ENCODE data around the gene MPDZ.

The MPDZ gene

DNA sequence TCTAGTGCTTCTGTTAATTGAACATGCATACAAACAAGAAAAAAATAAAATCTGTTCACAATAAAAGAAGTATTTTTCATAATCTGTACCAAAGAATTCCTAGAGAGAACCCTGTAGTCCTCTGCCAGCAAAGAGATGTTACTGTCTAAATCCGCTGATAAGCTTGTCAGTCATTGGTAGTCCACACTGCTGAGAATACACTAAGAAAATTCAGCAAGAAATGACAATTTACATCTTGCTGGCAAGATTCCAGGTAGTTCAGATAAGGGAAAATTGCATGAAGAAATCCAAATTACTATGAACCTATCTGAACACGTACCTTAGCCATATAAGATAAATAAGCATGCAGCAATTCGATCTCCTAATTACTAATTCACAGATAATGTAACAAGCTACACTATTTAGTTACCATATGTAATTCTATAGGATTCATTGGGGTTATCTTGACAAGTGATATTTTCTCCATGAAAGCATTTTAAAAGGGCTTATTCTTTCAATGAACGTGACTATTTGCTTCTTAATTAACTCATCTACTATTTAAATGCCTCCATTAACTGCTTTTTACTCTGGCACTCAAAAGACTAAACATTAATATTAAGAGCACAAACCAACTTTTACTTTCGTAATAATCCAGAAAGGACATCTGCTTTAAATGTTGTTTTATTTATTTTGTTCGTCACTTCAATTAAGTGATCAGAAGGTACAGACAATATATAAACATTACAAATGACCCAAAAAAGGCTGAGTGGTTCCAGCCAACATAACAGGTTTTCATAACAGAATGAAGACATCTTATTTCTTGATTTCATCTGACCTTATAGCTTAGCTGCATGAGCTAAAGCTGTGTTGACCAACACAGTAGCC lies 9.7 kb downstream of the MPDZ start (continued):
- TF ChIP-seq, protein P1, sequence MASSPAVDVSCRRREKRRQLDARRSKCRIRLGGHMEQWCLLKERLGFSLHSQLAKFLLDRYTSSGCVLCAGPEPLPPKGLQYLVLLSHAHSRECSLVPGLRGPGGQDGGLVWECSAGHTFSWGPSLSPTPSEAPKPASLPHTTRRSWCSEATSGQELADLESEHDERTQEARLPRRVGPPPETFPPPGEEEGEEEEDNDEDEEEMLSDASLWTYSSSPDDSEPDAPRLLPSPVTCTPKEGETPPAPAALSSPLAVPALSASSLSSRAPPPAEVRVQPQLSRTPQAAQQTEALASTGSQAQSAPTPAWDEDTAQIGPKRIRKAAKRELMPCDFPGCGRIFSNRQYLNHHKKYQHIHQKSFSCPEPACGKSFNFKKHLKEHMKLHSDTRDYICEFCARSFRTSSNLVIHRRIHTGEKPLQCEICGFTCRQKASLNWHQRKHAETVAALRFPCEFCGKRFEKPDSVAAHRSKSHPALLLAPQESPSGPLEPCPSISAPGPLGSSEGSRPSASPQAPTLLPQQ (tag by site-specific recombination; IDR thresholded peaks at IDR 0.05): peak; percentile 51; the same call in 1 of the 2 replicates
- TF ChIP-seq, protein P2, sequence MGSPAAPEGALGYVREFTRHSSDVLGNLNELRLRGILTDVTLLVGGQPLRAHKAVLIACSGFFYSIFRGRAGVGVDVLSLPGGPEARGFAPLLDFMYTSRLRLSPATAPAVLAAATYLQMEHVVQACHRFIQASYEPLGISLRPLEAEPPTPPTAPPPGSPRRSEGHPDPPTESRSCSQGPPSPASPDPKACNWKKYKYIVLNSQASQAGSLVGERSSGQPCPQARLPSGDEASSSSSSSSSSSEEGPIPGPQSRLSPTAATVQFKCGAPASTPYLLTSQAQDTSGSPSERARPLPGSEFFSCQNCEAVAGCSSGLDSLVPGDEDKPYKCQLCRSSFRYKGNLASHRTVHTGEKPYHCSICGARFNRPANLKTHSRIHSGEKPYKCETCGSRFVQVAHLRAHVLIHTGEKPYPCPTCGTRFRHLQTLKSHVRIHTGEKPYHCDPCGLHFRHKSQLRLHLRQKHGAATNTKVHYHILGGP (tag by site-specific recombination; IDR thresholded peaks at IDR 0.05): peak; percentile 34; the same call in 1 of the 2 replicates
- peak; percentile 33 for TF ChIP-seq OSR2 (tag by site-specific recombination; IDR thresholded peaks at IDR 0.05)
- TF ChIP-seq, protein P3, sequence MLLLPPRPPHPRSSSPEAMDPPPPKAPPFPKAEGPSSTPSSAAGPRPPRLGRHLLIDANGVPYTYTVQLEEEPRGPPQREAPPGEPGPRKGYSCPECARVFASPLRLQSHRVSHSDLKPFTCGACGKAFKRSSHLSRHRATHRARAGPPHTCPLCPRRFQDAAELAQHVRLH (tag by site-specific recombination; IDR thresholded peaks at IDR 0.05): 0 out of 2 replicates have a peak, but pooled peaks have one; percentile 15
- peak; percentile 59; the same call in 1 of the 2 replicates for TF ChIP-seq BCL11B (tag by site-specific recombination; IDR thresholded peaks at IDR 0.05; ENCODE audit: low read depth)
- TF ChIP-seq ZNF664 (tag by site-specific recombination; IDR thresholded peaks at IDR 0.05): peak; percentile 38; the same call in 1 of the 2 replicates
- TF ChIP-seq SP3 (tag by site-specific recombination; IDR thresholded peaks at IDR 0.05): peak; percentile 32; the same call in 1 of the 2 replicates
- peak; percentile 84 for TF ChIP-seq ZNF366 (tag by site-specific recombination; conservative IDR thresholded peaks at IDR 0.05)
- no peak for TF ChIP-seq PRDM1 (tag by site-specific recombination; IDR thresholded peaks at IDR 0.05)
- 0 out of 2 replicates have a peak, but pooled peaks have one; percentile 21 for TF ChIP-seq ZNF660 (tag by site-specific recombination; IDR thresholded peaks at IDR 0.05)
- peak; percentile 72 for TF ChIP-seq ZNF629 (tag by site-specific recombination; IDR thresholded peaks at IDR 0.05)
- TF ChIP-seq, protein P4, sequence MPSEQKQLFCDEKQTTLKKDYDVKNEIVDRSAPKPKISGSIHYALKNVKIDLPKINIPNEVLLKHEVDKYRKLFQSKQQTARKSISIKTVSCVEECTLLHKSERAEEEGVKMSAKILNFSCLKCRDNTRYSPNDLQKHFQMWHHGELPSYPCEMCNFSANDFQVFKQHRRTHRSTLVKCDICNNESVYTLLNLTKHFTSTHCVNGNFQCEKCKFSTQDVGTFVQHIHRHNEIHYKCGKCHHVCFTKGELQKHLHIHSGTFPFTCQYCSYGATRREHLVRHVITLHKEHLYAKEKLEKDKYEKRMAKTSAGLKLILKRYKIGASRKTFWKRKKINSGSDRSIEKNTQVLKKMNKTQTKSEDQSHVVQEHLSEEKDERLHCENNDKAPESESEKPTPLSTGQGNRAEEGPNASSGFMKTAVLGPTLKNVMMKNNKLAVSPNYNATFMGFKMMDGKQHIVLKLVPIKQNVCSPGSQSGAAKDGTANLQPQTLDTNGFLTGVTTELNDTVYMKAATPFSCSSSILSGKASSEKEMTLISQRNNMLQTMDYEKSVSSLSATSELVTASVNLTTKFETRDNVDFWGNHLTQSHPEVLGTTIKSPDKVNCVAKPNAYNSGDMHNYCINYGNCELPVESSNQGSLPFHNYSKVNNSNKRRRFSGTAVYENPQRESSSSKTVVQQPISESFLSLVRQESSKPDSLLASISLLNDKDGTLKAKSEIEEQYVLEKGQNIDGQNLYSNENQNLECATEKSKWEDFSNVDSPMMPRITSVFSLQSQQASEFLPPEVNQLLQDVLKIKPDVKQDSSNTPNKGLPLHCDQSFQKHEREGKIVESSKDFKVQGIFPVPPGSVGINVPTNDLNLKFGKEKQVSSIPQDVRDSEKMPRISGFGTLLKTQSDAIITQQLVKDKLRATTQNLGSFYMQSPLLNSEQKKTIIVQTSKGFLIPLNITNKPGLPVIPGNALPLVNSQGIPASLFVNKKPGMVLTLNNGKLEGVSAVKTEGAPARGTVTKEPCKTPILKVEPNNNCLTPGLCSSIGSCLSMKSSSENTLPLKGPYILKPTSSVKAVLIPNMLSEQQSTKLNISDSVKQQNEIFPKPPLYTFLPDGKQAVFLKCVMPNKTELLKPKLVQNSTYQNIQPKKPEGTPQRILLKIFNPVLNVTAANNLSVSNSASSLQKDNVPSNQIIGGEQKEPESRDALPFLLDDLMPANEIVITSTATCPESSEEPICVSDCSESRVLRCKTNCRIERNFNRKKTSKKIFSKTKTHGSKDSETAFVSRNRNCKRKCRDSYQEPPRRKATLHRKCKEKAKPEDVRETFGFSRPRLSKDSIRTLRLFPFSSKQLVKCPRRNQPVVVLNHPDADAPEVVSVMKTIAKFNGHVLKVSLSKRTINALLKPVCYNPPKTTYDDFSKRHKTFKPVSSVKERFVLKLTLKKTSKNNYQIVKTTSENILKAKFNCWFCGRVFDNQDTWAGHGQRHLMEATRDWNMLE (tag by site-specific recombination; conservative IDR thresholded peaks at IDR 0.05; ENCODE audit: low read depth): 0 out of 2 replicates have a peak, but pooled peaks have one; percentile 29
- TF ChIP-seq IKZF3 (tag by site-specific recombination; IDR thresholded peaks at IDR 0.05): peak; percentile 29; the same call in 1 of the 2 replicates
- no peak for TF ChIP-seq ZNF48 (tag by site-specific recombination; IDR thresholded peaks at IDR 0.05)
- TF ChIP-seq ZEB2 (tag by site-specific recombination; IDR thresholded peaks at IDR 0.05): 0 out of 2 replicates have a peak, but pooled peaks have one; percentile 37
- TF ChIP-seq, protein P5, sequence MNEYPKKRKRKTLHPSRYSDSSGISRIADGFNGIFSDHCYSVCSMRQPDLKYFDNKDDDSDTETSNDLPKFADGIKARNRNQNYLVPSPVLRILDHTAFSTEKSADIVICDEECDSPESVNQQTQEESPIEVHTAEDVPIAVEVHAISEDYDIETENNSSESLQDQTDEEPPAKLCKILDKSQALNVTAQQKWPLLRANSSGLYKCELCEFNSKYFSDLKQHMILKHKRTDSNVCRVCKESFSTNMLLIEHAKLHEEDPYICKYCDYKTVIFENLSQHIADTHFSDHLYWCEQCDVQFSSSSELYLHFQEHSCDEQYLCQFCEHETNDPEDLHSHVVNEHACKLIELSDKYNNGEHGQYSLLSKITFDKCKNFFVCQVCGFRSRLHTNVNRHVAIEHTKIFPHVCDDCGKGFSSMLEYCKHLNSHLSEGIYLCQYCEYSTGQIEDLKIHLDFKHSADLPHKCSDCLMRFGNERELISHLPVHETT (tag by site-specific recombination; IDR thresholded peaks at IDR 0.05): 0 out of 2 replicates have a peak, but pooled peaks have one; percentile 18
- TF ChIP-seq, protein P6, sequence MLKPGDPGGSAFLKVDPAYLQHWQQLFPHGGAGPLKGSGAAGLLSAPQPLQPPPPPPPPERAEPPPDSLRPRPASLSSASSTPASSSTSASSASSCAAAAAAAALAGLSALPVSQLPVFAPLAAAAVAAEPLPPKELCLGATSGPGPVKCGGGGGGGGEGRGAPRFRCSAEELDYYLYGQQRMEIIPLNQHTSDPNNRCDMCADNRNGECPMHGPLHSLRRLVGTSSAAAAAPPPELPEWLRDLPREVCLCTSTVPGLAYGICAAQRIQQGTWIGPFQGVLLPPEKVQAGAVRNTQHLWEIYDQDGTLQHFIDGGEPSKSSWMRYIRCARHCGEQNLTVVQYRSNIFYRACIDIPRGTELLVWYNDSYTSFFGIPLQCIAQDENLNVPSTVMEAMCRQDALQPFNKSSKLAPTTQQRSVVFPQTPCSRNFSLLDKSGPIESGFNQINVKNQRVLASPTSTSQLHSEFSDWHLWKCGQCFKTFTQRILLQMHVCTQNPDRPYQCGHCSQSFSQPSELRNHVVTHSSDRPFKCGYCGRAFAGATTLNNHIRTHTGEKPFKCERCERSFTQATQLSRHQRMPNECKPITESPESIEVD (tag by site-specific recombination; IDR thresholded peaks at IDR 0.05): peak; percentile 86
- TF ChIP-seq ZNF707 (tag by site-specific recombination; IDR thresholded peaks at IDR 0.05): no peak
- TF ChIP-seq ZXDB (tag by site-specific recombination; IDR thresholded peaks at IDR 0.05): peak; percentile 92
- TF ChIP-seq, protein P7, sequence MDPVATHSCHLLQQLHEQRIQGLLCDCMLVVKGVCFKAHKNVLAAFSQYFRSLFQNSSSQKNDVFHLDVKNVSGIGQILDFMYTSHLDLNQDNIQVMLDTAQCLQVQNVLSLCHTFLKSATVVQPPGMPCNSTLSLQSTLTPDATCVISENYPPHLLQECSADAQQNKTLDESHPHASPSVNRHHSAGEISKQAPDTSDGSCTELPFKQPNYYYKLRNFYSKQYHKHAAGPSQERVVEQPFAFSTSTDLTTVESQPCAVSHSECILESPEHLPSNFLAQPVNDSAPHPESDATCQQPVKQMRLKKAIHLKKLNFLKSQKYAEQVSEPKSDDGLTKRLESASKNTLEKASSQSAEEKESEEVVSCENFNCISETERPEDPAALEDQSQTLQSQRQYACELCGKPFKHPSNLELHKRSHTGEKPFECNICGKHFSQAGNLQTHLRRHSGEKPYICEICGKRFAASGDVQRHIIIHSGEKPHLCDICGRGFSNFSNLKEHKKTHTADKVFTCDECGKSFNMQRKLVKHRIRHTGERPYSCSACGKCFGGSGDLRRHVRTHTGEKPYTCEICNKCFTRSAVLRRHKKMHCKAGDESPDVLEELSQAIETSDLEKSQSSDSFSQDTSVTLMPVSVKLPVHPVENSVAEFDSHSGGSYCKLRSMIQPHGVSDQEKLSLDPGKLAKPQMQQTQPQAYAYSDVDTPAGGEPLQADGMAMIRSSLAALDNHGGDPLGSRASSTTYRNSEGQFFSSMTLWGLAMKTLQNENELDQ (tag by site-specific recombination; IDR thresholded peaks at IDR 0.05; ENCODE audit: low read depth): no peak
- no peak for TF ChIP-seq ZNF19 (tag by site-specific recombination; IDR thresholded peaks at IDR 0.05; ENCODE audit: low read depth)
